HG02973 (cell line): ENCODE results near the gene EFCAB5.
"Not testable (repeated sequence)": the region's sequence is repeated elsewhere in the genome, so short reads cannot be mapped to it uniquely, and the experiment has no call there.

ENCODE experiments used
- ATAC-seq: cut with Tn5 transposase; IDR thresholded peaks from one replicate; pipeline ENCODE4 v1.9.1; 2021; ENCODE audit warnings: moderate library complexity; ENCODE audit not compliant: unreplicated experiment

The EFCAB5 gene

DNA sequence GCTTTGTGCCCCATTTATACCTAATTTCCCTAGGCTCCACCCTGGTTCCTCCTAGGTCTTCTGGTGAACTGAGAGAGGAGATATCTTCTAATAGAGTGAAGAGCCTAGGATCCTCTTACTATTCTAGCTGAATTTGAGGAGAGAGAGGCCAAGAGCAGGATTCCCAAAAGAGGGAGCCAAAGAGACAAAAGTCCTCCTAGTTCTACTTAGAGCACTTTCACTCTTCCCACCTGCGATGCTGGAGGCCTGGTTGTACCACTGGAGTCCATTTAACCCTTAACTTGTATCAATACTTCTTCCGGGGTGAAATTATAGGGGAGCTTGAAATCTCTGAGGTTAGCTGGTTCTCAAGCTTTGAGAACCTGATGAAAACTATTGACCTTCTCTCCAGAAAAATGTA lies 8.1 kb upstream of the EFCAB5 start:
- ATAC-seq, result no peak

DNA sequence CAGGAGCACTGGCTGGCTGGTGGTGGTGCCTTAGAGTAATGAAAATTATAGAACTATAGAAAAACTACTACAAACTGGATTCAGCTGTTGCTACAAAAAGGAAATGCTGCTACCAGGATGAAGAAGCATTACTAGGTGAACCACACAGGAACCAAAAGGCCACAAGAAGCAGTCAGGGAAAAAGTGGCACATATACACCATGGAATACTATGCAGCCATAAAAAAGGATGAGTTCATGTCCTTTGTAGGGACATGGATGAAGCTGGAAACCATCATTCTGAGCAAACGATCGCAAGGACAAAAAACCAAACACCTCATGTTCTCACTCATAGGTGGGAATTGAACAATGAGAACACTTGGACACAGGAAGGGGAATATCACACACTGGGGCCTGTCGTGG lies 5.5 kb upstream of the EFCAB5 start:
- not testable (repeated sequence) for ATAC-seq

- no peak for ATAC-seq
These were observed 4.7 kb upstream of the EFCAB5 start for GRCh38 chr17:29936724-29937123.

DNA sequence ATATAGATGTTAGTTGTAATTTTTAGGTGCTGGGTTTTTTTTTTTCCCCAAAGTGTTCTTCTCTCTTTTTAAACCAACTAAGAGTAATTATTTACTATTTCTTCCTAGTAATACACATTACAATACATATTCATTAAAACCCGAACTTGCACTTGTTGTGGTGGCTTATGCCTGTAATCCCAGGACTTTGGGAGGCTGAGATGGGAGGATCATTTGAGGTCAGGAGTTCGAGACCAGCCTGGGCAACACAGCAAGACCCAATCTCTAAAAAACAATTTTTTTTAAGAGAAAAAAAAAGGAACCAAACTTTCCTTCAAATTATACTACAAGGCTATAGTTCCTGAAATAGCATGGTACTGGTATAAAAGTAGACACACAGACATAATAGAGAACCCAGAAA lies 3.8 kb downstream of the EFCAB5 start:
- no peak for ATAC-seq

GRCh38 chr17:29948448-29949215 lies 7.2 kb downstream of the EFCAB5 start:
- no peak for ATAC-seq

DNA sequence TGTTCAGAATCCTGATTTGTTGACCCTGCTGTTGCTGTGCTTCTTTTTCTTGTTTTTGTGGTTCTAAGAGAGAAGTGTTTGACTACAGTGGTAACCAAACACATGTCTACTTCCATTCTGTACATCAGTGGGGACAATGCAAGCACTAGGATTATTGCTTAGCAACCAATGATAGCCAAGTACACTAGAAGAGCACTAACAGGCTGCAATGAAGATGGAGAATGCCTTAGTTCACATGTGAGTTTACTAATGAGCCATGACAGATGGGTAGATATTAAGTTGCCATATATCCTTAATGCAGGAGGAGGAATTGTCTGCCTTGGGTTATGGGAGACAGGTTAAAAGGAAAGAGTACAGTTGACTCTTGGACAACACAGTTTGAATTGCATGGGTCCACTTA lies 8.3 kb downstream of the EFCAB5 start:
- ATAC-seq, result no peak

DNA sequence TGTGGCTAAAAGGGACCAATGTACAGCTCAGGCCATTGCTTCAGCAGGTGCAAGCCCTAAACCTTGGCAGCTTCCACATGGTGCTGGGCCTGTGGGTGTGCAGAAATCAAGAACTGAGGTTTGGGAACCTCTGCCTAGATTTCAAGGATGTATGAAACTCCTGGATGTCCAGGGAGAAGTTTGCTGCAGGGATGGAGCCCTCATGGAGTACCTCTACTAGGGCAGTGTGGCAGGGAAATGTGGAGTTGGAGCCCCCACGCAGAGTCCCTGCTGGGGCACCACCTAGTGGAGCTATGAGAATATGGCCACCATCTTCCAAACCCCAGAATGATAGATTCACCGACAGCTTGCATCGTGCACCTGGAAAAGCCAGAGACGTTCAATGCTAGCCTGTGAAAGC lies 13.0 kb downstream of the EFCAB5 start:
- ATAC-seq, result no peak

GRCh38 chr17:29956225-29956624 lies 14.8 kb downstream of the EFCAB5 start:
- ATAC-seq, result no peak

DNA sequence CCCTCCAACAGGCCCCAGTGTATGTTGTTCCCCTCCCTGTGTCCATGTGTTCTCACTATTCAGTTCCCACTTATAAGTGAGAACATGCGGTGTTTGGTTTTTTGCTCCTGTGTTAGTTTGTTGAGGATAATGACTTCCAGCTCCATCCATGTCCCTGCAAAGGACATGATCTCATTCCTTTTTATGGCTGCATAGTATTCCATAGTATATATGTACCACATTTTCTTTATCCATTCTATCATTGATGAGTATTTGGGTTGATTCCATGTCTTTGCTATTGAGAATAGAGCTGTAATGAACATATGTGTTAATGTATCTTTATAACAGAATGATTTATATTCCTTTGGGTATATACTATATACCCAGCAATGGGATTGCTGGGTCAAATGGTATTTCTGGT lies 16.1 kb downstream of the EFCAB5 start:
- not testable (repeated sequence) for ATAC-seq

DNA sequence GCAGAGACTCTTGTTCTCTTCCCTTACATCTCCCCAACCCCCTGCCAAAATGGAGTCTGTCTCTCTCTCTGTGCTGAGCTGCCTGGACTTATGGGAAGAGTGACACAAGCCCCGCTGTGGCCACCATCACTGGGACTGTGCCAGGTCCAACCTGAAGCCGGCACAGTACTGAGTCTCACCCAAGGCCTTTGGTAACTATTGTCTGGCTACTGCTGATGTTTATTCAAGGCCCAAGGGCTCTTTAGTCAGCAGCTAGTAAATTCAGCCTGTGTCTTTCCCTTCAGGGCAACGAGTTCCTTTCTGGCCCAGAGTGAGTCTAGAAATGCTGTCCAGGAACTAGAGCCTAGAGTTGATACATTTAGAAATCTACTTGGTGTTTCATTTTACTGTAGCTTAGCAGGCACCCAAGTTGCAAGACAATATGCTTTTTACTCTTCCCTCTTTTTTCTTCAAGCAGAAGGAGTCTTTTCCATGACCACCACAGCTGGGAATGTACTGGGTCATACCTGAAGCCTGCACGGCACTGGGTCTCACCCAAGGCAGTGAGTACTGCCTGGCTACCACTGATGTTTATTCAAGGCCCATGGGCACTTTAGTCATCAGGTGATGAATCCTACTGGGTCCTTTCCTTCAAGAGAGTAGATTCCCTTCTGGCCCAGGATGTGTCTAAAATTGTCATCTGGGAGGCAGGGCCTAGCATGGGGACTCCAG lies 17.7 kb downstream of the EFCAB5 start:
- ATAC-seq, result no peak

GRCh38 chr17:29959658-29960337 lies 18.4 kb downstream of the EFCAB5 start:
- ATAC-seq, result no peak

- ATAC-seq, result no peak
These were observed 21.2 kb downstream of the EFCAB5 start for GRCh38 chr17:29962656-29963055.

DNA sequence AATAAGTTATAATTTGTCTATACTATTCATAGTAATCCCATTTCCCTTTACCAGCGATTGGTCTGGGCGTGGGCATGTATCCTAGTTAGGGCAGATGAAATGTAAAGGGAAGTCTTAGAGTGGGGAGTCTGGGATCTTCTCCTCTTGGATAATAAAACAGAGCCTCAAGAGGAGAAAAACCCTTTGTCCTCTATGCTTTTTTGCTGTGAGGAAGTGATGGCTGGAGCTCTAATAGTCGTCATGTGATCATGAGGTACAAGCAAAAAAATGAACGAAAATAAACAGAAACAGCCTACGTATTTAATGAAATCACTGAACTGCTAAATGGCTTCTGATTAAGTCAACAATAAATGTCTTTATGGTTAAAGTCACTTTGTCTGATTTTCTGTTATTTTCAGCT lies 26.8 kb downstream of the EFCAB5 start:
- ATAC-seq, result no peak

DNA sequence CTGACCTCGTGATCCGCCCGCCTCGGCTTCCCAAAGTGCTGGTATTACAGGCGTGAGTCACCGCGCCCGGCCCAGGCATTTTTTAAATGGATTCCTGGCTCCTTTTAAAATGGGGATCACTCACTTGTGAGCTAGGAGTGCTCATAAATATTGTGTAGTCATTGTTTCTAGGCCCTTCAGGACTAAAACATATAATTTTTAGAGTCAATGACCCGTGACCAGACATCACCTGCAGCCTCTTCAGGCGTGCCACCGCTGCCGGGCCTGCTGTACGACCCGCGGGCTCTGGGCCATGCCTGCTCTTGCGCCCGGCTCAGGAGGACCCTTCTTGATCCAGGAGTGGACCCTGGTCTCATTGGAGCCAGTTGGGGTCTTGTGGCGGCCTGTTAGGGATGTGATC lies 30.8 kb downstream of the EFCAB5 start:
- no peak for ATAC-seq

GRCh38 chr17:29973005-29973404 lies 31.6 kb downstream of the EFCAB5 start:
- ATAC-seq, result no peak

DNA sequence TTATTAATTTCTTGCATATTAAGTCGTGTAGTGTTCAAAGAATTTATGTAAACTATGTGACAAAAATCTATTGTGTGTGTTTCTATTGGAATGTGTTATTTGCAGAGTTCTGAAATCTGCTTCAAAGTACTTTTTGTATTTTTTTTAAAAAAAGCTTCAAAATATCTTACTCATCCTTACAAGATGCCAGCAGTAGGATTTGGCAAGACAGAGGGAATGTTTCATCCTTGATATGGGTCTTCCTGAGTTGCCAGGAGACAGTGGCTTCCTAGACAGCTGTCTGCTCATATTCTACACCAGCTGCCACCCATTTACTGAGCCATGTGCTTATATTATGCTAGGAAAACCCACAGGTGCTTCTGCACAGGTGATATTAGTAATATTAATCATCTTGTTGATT lies 36.4 kb downstream of the EFCAB5 start:
- no peak for ATAC-seq

GRCh38 chr17:29980261-29980660 lies 38.8 kb downstream of the EFCAB5 start:
- ATAC-seq, result no peak

GRCh38 chr17:29982991-29983653 lies 41.7 kb downstream of the EFCAB5 start:
- ATAC-seq, result no peak

DNA sequence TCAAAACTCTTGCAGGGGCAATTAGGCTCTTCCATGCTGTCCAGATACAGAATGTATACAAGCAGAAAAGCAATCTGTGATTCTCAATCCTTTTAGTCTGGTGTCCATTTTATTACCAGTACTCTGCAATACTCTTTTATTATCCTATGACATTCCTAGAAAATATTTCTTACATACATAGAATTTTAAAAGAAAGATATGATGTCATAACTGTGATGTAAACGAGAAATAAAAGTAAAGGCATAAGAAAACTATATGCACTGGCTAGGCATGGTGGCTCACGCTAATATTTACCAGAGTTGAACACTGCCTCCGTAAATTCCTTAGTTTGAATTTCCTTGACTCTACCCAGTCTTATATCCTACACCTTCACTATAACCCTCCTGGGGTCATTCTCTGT lies 55.0 kb downstream of the EFCAB5 start:
- no peak for ATAC-seq

GRCh38 chr17:30000001-30000754 lies 58.7 kb downstream of the EFCAB5 start:
- no peak for ATAC-seq

DNA sequence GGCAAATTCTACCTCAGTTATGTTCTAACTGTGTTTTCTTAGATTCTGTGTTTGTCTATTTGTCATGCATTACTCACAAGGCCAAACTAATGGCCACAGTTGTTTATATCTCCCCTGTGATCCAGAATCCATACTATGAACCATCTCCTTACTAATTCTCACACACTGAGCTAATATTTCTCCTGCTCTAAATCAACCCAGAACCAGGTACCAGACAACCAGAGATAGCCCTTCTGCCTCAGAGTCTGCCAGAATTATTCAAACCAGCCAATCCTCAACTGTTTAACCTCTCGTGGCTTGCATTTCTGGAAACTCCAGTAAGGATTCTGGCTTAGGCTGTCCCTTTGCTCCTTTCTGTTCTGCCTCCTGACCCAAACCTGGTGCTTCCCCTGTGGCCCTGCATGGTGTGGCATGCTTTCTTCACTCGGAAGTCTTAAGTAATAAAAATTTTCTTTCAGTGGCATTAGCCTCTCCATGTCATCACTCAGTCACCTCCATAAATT lies 59.4 kb downstream of the EFCAB5 start:
- ATAC-seq, result no peak
